T47D (cell line): ENCODE data around the gene ECHS1.

Experiments used
- DNase-seq, 2 experiments: peaks; one replicate each; pipeline versions ENCODE4 v3.0.0 to v3.0.0-alpha.2; 2011 to 2012; ENCODE audit warnings: low read depth in 1 of 2, low spot score in 1 of 2
- JUND ChIP-seq: IDR thresholded peaks from 2 replicates; pipeline ENCODE4 v1.6.1; 2012; ENCODE audit warnings: low read depth
- in situ Hi-C: cut with HindIII; loops from 2 replicates; pipeline ENCODE4 v1.10.0; 2016; ENCODE audit warnings: low sequenced_read_pairs, low pct_unique_long_range_greater_than_20kb

ECHS1 gene

GRCh38 chr10:133349160-133349568, 24.0 kb downstream of the ECHS1 start:
- no peak for TF ChIP-seq JUND
- in situ Hi-C loops, result no loop called here
- no peak for DNase-seq

GRCh38 chr10:133347710-133348517, 25.2 kb downstream of the ECHS1 start:
- in situ Hi-C loops, result no loop called here
- TF ChIP-seq JUND, result no peak
- DNase-seq, result no peak

- in situ Hi-C loops, result no loop called here
- no peak for DNase-seq
- no peak for TF ChIP-seq JUND
Observed at GRCh38 chr10:133346413-133346812, 26.7 kb downstream of the ECHS1 start.

GRCh38 chr10:133344236-133344635, 28.9 kb downstream of the ECHS1 start:
- no peak for DNase-seq
- TF ChIP-seq JUND, result no peak
- in situ Hi-C loops, result no loop called here

- DNase-seq, result no peak
- TF ChIP-seq JUND, result no peak
- in situ Hi-C loops, result no loop called here
Observed at GRCh38 chr10:133343558-133343957, 29.6 kb downstream of the ECHS1 start.

GRCh38 chr10:133342942-133343341, 30.2 kb downstream of the ECHS1 start:
- TF ChIP-seq JUND, result no peak
- in situ Hi-C loops, result no loop called here
- no peak for DNase-seq

- in situ Hi-C loops, result no loop called here
- no peak for TF ChIP-seq JUND
- no peak for DNase-seq
Observed at GRCh38 chr10:133341983-133342382, 31.2 kb downstream of the ECHS1 start.

- in situ Hi-C loops, result no loop called here
- no peak for TF ChIP-seq JUND
- DNase-seq, result no peak
Observed at GRCh38 chr10:133339708-133340380, 33.3 kb downstream of the ECHS1 start.

GRCh38 chr10:133338080-133339071, 34.8 kb downstream of the ECHS1 start:
- no peak for TF ChIP-seq JUND
- in situ Hi-C loops, result no loop called here
- DNase-seq, result no peak

GRCh38 chr10:133337370-133337725, 35.8 kb downstream of the ECHS1 start:
- TF ChIP-seq JUND, result no peak
- no peak for DNase-seq
- in situ Hi-C loops, result no loop called here

- no peak for TF ChIP-seq JUND
- in situ Hi-C loops, result no loop called here
- no peak for DNase-seq
Observed at GRCh38 chr10:133336577-133337369, 36.4 kb downstream of the ECHS1 start, which contains the start of gene CALY. CALY (minus strand) TSS chr10:133336896; CDS start chr10:133328989, 7,907 bp downstream.

GRCh38 chr10:133336118-133336576, 37.0 kb downstream of the ECHS1 start:
- DNase-seq, result no peak
- no peak for TF ChIP-seq JUND
- in situ Hi-C loops, result no loop called here
